Body of pancreas (tissue), 4 donors: ENCODE data around the gene MRAP.

Experiments used
- POLR2A ChIP-seq, 3 donors: fragments of 450-650 bp; IDR thresholded peaks; one replicate each; pipeline ENCODE4 v1.6.1; 2016; ENCODE audit warnings: antibody characterized with exemption in 3 of 3, mild to moderate bottlenecking in 2 of 3
- TF ChIP-seq, protein P1 (sequence below), 7 experiments: fragments of 450-650 bp in 4 of 7; fragments of 200-600 bp in 3 of 7; sonication (generic) in 3 of 7; IDR thresholded peaks; one replicate each; pipeline ENCODE4 v1.5.1; 2016 to 2019; ENCODE audit warnings: antibody characterized with exemption in 7 of 7

DNA sequence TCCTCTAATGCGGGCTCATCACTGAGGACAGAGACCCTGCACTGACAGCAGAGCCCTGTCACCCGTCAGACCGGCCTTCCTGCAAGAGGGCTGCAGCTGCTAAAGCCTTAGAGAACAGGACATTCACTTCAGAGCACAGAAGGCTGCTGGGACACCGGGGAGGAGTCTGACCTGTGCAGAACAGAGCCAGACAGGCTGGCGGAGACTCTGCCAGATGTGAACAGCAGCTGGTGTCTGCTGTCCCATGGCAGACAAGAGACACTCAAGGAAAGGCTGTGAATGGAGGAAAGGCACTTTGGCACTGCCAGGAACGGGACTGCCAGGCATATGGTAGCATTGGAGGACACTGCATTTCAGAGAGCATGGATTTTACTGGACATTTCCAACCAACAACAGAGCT, 21.4 kb downstream of the MRAP start:
- TF ChIP-seq POLR2A (IDR thresholded peaks at IDR 0.05): no peak
- TF ChIP-seq, protein P1, sequence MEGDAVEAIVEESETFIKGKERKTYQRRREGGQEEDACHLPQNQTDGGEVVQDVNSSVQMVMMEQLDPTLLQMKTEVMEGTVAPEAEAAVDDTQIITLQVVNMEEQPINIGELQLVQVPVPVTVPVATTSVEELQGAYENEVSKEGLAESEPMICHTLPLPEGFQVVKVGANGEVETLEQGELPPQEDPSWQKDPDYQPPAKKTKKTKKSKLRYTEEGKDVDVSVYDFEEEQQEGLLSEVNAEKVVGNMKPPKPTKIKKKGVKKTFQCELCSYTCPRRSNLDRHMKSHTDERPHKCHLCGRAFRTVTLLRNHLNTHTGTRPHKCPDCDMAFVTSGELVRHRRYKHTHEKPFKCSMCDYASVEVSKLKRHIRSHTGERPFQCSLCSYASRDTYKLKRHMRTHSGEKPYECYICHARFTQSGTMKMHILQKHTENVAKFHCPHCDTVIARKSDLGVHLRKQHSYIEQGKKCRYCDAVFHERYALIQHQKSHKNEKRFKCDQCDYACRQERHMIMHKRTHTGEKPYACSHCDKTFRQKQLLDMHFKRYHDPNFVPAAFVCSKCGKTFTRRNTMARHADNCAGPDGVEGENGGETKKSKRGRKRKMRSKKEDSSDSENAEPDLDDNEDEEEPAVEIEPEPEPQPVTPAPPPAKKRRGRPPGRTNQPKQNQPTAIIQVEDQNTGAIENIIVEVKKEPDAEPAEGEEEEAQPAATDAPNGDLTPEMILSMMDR (IDR thresholded peaks at IDR 0.05): no peak
